Heart left ventricle (tissue), 16 donors: ENCODE data around the gene ZNF76. TPM values are rescaled to one million over a fixed set of nuclear protein-coding genes. Genes with fewer than 3 reads are reported as not detected.

Source experiments
- ATAC-seq, 4 donors: fragments of 200-7000 bp; cut with Tn5 transposase; one replicate each; pipeline ENCODE4 v1.9.1; 2020 to 2022; ENCODE audit warnings: moderate library complexity in 4 of 4, mild to moderate bottlenecking in 3 of 4, moderate number of reproducible peaks in 1 of 4
- DNase-seq, 5 donors: peaks; one replicate each; pipeline ENCODE4 v3.0.0-alpha.2; 2020
- H3K27ac ChIP-seq, 12 donors: fragments of 200-600 bp; sonication (generic) in 4 of 12; one replicate each; pipeline versions ENCODE4 v1.5.0 to v1.8.0; 2016 to 2022; ENCODE audit warnings: mild to moderate bottlenecking in 2 of 12
- H3K27me3 ChIP-seq, 9 donors: fragments of 200-600 bp; sonication (generic) in 2 of 9; one replicate each; pipeline versions ENCODE4 v1.5.1 to v1.8.0; 2016 to 2022; ENCODE audit warnings: mild to moderate bottlenecking in 3 of 9
- H3K36me3 ChIP-seq, 9 donors: fragments of 200-600 bp; sonication (generic) in 2 of 9; one replicate each; pipeline versions ENCODE4 v1.5.0 to v1.8.0; 2018 to 2022; ENCODE audit warnings: mild to moderate bottlenecking in 2 of 9
- H3K4me1 ChIP-seq, 12 donors: fragments of 200-600 bp; sonication (generic) in 4 of 12; one replicate each; pipeline versions ENCODE4 v1.5.0 to v1.8.0; 2016 to 2022; ENCODE audit warnings: mild to moderate bottlenecking in 3 of 12
- H3K4me3 ChIP-seq, 12 donors: fragments of 200-600 bp; sonication (generic) in 4 of 12; one replicate each; pipeline versions ENCODE4 v1.5.0 to v1.8.0; 2017 to 2022; ENCODE audit warnings: mild to moderate bottlenecking in 9 of 12, moderate library complexity in 4 of 12
- H3K9me3 ChIP-seq, 12 donors: fragments of 200-600 bp; sonication (generic) in 4 of 12; one replicate each; pipeline versions ENCODE4 v1.5.0 to v1.8.0; 2016 to 2022; ENCODE audit warnings: mild to moderate bottlenecking in 1 of 12
- CTCF ChIP-seq, 12 donors: fragments of 200-600 bp; sonication (generic) in 4 of 12; IDR thresholded peaks; one replicate each; pipeline versions ENCODE4 v1.5.0 to v1.8.0; 2018 to 2022; ENCODE audit warnings: antibody characterized with exemption in 12 of 12, mild to moderate bottlenecking in 5 of 12
- POLR2A ChIP-seq, 2 donors: fragments of 450-650 bp; IDR thresholded peaks; one replicate each; pipeline ENCODE4 v1.6.1; 2017; ENCODE audit warnings: antibody characterized with exemption in 2 of 2, mild to moderate bottlenecking in 2 of 2, moderate library complexity in 2 of 2
- WGBS, 4 donors: extraction: QIAGEN DNeasy Blood & Tissue Kit in 2 of 4; methylation state at CpG; one replicate each; pipeline versions ENCODE4 v1.1.5 to v1.1.7; 2013 to 2018; 5-methylcytosine and 5-hydroxymethylcytosine counted together
- intact Hi-C, 10 donors: fragments of 100-400 bp; cut with DNase I; formaldehyde crosslinking; loops; one replicate each; pipeline versions ENCODE4 v1.11.1 to v1.14.2; 2022
- polyA plus RNA-seq, 2 donors: library from polyadenylated mRNA; stranded (reverse); fragments of 200-250 nt; gene quantifications; one replicate each; pipeline ENCODE4 v1.2.3, GENCODE V29; 2013
- total RNA-seq, 9 donors: library from RNA; depleted of rRNA in 2 of 9; stranded (reverse); fragments of >200 nt in 2 of 9; fragmentation: NEBNext Ultra II Directional in 3 of 9; extraction: Animal tissue kit (Norgen Biotek cat#: 25700) in 3 of 9; gene quantifications; one replicate each; pipeline versions ENCODE4 v1.1.0 to v1.2.4, GENCODE V29; 2016 to 2023
- donor health status: ischemic (EF 13 %, LVEDD 7.1; RV severe dilation, severe dysfunction).
- donor health status: healthy with polysubstance abuse.
- donor health status: DM: no; HTN: yes; CAD: no.
- donor health status: DM: no; HTN: no; CAD: no.
- donor health status: ischemic (EF 25% LVEDD 6.9; RV normal size, moderate dysfunction).
- donor health status: ischemic (EF 25% LVEDD 5.7; RV mildly dilated, moderate dysfunction).
- donor health status: healthy.
- donor health status: DM: yes; HTN: yes; CAD: no.
- donor health status: ischemic (EF 35%, LVEDD 5.7; RV mildly dilated, moderate dysfunction).
- donor health status: nonischemic (EF 11% LVEDD 7.7; RV severe dilation, severe dysfunction).
- donor health status: DM: yes; HTN: yes; CAD: no.
- donor health status: PGD.
- donor health status: ischemic (EF 29% LVEDD 5.4; RV normal size, mild dysfunction).
- donor health status: nonischemic (EF 23%, LVEDD 6.1; RV moderate dilation, normal function).

ZNF76 gene
- total and polyA plus RNA-seq, 11 donors, result 20.2 to 46.1 (median 33.0) TPM

- H3K4me1 ChIP-seq, result peaks cover 0 to 55% (median 0%) of the 10 kb centered on the region in 12 donors
- intact Hi-C loops, result no loop called here
- H3K9me3 ChIP-seq, result no peaks in the 10 kb centered on the region
- 62 to 77% (median 68%) methylated on average over 6 of the region's 6 CpGs for WGBS, 4 donors
- peaks cover 0 to 2% (median 0%) of the 10 kb centered on the region in 9 donors for H3K36me3 ChIP-seq
- no peaks in the 10 kb centered on the region for H3K27me3 ChIP-seq
- DNase-seq (no peak), ATAC-seq (no peak)
- TF ChIP-seq CTCF (IDR thresholded peaks at IDR 0.05) (no peak), POLR2A (IDR thresholded peaks at IDR 0.05) (no peak)
- H3K4me3 ChIP-seq, result peak overlapping the region in 1 of 12 donors; percentile 25
- H3K27ac ChIP-seq, result peak overlapping the region in 1 of 12 donors; percentile 86
These were observed 52.0 kb downstream of the ZNF76 start for GRCh38 chr6:35311390-35312075.

- Histone ChIP-seq H3K4me1 (peaks cover 0 to 55% (median 0%) of the 10 kb centered on the region in 12 donors), H3K4me3 (peak overlapping the region in 1 of 12 donors; percentile 25), H3K27ac (peak overlapping the region in 1 of 12 donors; percentile 86), H3K36me3 (peaks cover 0 to 9% (median 0%) of the 10 kb centered on the region in 9 donors), H3K27me3 (no peaks in the 10 kb centered on the region), H3K9me3 (no peaks in the 10 kb centered on the region)
- no peak for TF ChIP-seq CTCF (IDR thresholded peaks at IDR 0.05)
- no peak for TF ChIP-seq POLR2A (IDR thresholded peaks at IDR 0.05)
- no peak for DNase-seq
- intact Hi-C loops, result no loop called here
- WGBS, 4 donors, result 91 to 95% (median 94%) methylated on average over 18 to 19 of the region's 19 CpGs
- ATAC-seq, result no peak
These were observed 52.7 kb downstream of the ZNF76 start for GRCh38 chr6:35312076-35312800.

GRCh38 chr6:35312807-35313206, 53.3 kb downstream of the ZNF76 start:
- intact Hi-C loops, result no loop called here
- TF ChIP-seq POLR2A (IDR thresholded peaks at IDR 0.05) (no peak), CTCF (IDR thresholded peaks at IDR 0.05) (no peak)
- no peaks in the 10 kb centered on the region for H3K9me3 ChIP-seq
- 43 to 87% (median 55%) methylated on average over 2 of the region's 2 CpGs for WGBS, 4 donors
- H3K27me3 ChIP-seq, result no peaks in the 10 kb centered on the region
- peaks cover 0 to 13% (median 0%) of the 10 kb centered on the region in 9 donors for H3K36me3 ChIP-seq
- DNase-seq, result no peak
- no peak for ATAC-seq
- H3K27ac ChIP-seq, result peak overlapping the region in 1 of 12 donors; percentile 86
- peaks cover 0 to 55% (median 3%) of the 10 kb centered on the region in 12 donors for H3K4me1 ChIP-seq
- H3K4me3 ChIP-seq, result no peak overlapping the region
